ENCODE results near the gene DGKB. TPM values are rescaled to one million over a fixed set of nuclear protein-coding genes. Genes with fewer than 3 reads are reported as not detected.

The DGKB gene
- polyA plus RNA-seq, 4 donors, result 0.19 to 0.31 TPM; not detected in 2

DNA sequence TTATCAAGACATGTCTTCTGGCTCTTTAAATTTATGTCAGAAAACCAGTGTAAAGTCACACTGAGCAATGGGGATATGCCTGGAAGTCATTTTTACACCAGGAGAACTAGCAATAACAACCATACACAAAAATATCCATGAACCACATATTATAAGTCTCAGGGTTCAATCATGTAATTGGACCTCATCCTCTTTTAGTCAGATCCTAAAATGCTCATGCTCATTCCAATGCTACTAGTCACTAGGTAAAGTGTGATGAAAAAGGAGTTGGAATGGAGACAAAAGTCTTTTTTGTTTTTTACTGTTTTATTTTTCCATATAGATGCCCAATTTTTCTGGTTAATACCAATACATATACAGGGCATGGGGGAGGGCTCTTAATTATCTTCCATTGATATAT is 306.1 kb downstream of the DGKB start:
- Histone ChIP-seq H3K9me3 (ENCODE audit: control insufficient read depth in 2 of 2, insufficient read depth in 1 of 2, low read depth in 1 of 2, low read length in 1 of 2) (no peaks in the 10 kb centered on the region), H3K4me1 (ENCODE audit: control insufficient read depth in 3 of 3, insufficient read depth in 2 of 3, low read depth in 1 of 3, low read length in 2 of 3) (no peaks in the 10 kb centered on the region), H3K36me3 (ENCODE audit: control insufficient read depth in 3 of 3, insufficient read depth in 2 of 3, low read depth in 1 of 3, low read length in 3 of 3) (no peaks in the 10 kb centered on the region), H3K4me3 (ENCODE audit: low read depth in 1 of 3, low read length in 3 of 3) (no peak overlapping the region), H3K27ac (ENCODE audit: low read depth in 1 of 3, low read length in 2 of 3) (no peak overlapping the region), H3K27me3 (ENCODE audit: control insufficient read depth in 3 of 3, insufficient read depth in 3 of 3, low read length in 3 of 3) (no peaks in the 10 kb centered on the region)
- DNase-seq (no peak), FAIRE-seq (no peak)

DNA sequence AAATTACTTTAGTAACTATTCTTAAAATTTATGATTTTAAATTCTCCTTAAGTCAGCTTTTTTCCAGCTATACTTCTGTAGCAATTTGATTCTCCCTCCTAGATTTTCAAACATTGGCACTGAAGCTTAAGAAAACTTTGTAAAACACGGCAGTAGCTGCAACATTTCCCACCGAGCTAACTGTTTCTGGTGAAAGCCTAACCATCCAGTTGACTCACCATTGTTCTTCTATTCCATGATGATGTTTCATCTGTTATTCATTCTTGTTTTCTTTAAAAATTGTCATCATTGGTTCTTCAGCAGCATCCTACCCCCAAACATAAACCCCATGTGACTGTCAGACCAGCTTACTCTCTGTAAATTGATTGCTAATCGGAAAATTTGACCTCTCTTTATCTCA is 312.3 kb downstream of the DGKB start:
- DNase-seq (no peak), FAIRE-seq (no peak)
- Histone ChIP-seq H3K4me1 (ENCODE audit: control insufficient read depth in 3 of 3, insufficient read depth in 2 of 3, low read depth in 1 of 3, low read length in 2 of 3) (no peaks in the 10 kb centered on the region), H3K36me3 (ENCODE audit: control insufficient read depth in 3 of 3, insufficient read depth in 2 of 3, low read depth in 1 of 3, low read length in 3 of 3) (no peaks in the 10 kb centered on the region), H3K4me3 (ENCODE audit: low read depth in 1 of 3, low read length in 3 of 3) (no peak overlapping the region), H3K9me3 (ENCODE audit: control insufficient read depth in 2 of 2, insufficient read depth in 1 of 2, low read depth in 1 of 2, low read length in 1 of 2) (no peaks in the 10 kb centered on the region), H3K27ac (ENCODE audit: low read depth in 1 of 3, low read length in 2 of 3) (no peak overlapping the region), H3K27me3 (ENCODE audit: control insufficient read depth in 3 of 3, insufficient read depth in 3 of 3, low read length in 3 of 3) (no peaks in the 10 kb centered on the region)
- 78 to 88% (median 80%) methylated on average over 3 of the region's 3 CpGs for WGBS, 3 donors

DNA sequence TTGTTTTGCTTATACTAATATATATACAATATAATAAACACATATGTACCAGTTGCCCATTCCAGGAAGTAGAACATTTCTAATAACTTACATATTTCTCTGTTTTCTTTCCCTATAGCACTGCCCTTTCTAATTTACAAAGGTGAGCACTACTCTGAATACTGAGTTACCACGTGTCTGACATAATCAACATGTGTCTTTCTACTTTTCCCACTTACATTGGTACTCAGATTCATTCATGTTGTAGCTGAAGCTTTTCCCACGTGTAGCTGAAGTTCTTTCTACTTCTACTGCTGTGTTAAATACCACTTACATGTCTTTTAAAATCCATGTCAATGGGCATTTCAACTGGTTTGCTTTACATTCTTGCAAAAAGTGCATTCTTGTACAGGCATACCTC is 317.3 kb downstream of the DGKB start:
- DNase-seq, result no peak
- Histone ChIP-seq H3K4me3 (ENCODE audit: low read depth in 1 of 3, low read length in 3 of 3) (no peak overlapping the region), H3K36me3 (ENCODE audit: control insufficient read depth in 3 of 3, insufficient read depth in 2 of 3, low read depth in 1 of 3, low read length in 3 of 3) (no peaks in the 10 kb centered on the region), H3K27ac (ENCODE audit: low read depth in 1 of 3, low read length in 2 of 3) (no peak overlapping the region), H3K27me3 (ENCODE audit: control insufficient read depth in 3 of 3, insufficient read depth in 3 of 3, low read length in 3 of 3) (no peaks in the 10 kb centered on the region), H3K4me1 (ENCODE audit: control insufficient read depth in 3 of 3, insufficient read depth in 2 of 3, low read depth in 1 of 3, low read length in 2 of 3) (no peaks in the 10 kb centered on the region), H3K9me3 (ENCODE audit: control insufficient read depth in 2 of 2, insufficient read depth in 1 of 2, low read depth in 1 of 2, low read length in 1 of 2) (no peaks in the 10 kb centered on the region)
- no peak for FAIRE-seq
- WGBS, 3 donors, result 64 to 68% (median 66%) methylated on average over 2 of the region's 2 CpGs

DNA sequence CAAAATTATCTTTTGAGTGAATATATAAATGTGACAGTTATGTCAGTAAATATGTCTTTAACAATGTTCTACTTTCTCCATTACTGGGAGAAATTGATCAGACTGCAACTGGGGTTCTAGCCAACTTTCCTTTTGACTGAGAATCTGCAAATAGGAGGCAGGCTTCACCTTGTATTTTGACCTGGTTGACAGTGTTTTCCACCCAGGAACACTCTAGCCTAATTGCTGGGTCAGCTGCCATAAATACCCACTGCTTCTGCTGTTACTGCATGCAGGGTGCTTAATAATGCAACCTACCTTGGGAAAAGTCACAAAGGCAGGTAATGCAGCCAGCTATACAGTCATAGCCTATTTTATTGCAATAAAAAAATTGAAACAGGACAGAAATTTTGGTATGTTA is 319.0 kb downstream of the DGKB start:
- no peak for DNase-seq
- Histone ChIP-seq H3K4me3 (ENCODE audit: low read depth in 1 of 3, low read length in 3 of 3) (no peak overlapping the region), H3K9me3 (ENCODE audit: control insufficient read depth in 2 of 2, insufficient read depth in 1 of 2, low read depth in 1 of 2, low read length in 1 of 2) (no peaks in the 10 kb centered on the region), H3K27ac (ENCODE audit: low read depth in 1 of 3, low read length in 2 of 3) (no peak overlapping the region), H3K36me3 (ENCODE audit: control insufficient read depth in 3 of 3, insufficient read depth in 2 of 3, low read depth in 1 of 3, low read length in 3 of 3) (no peaks in the 10 kb centered on the region), H3K4me1 (ENCODE audit: control insufficient read depth in 3 of 3, insufficient read depth in 2 of 3, low read depth in 1 of 3, low read length in 2 of 3) (no peaks in the 10 kb centered on the region), H3K27me3 (ENCODE audit: control insufficient read depth in 3 of 3, insufficient read depth in 3 of 3, low read length in 3 of 3) (no peaks in the 10 kb centered on the region)
- no peak for FAIRE-seq

DNA sequence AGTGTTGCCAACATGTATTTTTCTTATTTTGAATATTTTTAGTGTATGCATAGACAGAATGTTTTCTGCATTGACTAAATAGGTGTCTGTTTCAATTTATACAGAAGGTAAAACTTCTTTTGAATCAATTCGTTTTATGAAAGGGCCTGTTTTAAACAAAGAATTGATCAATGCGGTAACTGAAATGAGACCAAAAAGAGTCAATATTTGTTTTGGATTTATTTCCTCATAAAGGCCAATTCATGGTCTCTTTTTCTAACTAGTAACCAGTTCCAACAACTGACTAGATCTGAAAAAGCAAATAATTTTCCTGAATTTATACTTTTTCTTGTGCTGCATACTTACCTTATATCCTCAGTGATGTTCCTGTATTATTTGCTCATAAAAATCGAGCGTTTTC is 320.5 kb downstream of the DGKB start:
- no peaks in the 10 kb centered on the region for H3K9me3 ChIP-seq (ENCODE audit: control insufficient read depth in 2 of 2, insufficient read depth in 1 of 2, low read depth in 1 of 2, low read length in 1 of 2)
- no peak for FAIRE-seq
- 30 to 66% (median 45%) methylated on average over 4 of the region's 4 CpGs for WGBS, 3 donors

DNA sequence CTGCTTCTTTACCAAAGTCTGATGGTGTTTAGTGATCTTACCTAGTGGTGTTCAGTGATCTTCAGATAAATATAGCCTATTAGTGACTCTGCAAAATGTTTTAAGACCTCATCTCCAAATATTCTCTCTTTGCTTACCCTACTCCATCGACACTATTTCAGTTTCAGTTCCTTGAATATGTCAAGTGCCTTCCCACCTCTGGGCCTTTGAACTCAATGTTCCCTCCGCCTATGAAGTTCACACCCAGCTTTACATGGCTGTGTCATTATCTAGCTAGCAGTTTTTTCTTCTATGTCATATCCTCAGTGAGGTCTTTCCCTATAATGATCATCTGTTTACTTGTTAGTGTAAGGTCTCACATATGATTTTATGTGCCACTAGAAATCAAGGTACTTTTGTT is 322.6 kb downstream of the DGKB start:
- Histone ChIP-seq H3K4me1 (ENCODE audit: control insufficient read depth in 3 of 3, insufficient read depth in 2 of 3, low read depth in 1 of 3, low read length in 2 of 3) (no peaks in the 10 kb centered on the region), H3K27me3 (ENCODE audit: control insufficient read depth in 3 of 3, insufficient read depth in 3 of 3, low read length in 3 of 3) (no peaks in the 10 kb centered on the region), H3K36me3 (ENCODE audit: control insufficient read depth in 3 of 3, insufficient read depth in 2 of 3, low read depth in 1 of 3, low read length in 3 of 3) (no peaks in the 10 kb centered on the region), H3K27ac (ENCODE audit: low read depth in 1 of 3, low read length in 2 of 3) (no peak overlapping the region), H3K9me3 (ENCODE audit: control insufficient read depth in 2 of 2, insufficient read depth in 1 of 2, low read depth in 1 of 2, low read length in 1 of 2) (no peaks in the 10 kb centered on the region), H3K4me3 (ENCODE audit: low read depth in 1 of 3, low read length in 3 of 3) (no peak overlapping the region)
- 22 to 47% (median 24%) methylated on average over 2 of the region's 2 CpGs for WGBS, 3 donors
- FAIRE-seq (no peak), DNase-seq (peak in 1 of 2 donors; percentile 51)

More for the DNA sequence above, 320.5 kb downstream of the DGKB start:
- DNase-seq, result no peak
- no peaks in the 10 kb centered on the region for H3K36me3 ChIP-seq (ENCODE audit: control insufficient read depth in 3 of 3, insufficient read depth in 2 of 3, low read depth in 1 of 3, low read length in 3 of 3)
- H3K27ac ChIP-seq (ENCODE audit: low read depth in 1 of 3, low read length in 2 of 3), result no peak overlapping the region
- H3K27me3 ChIP-seq (ENCODE audit: control insufficient read depth in 3 of 3, insufficient read depth in 3 of 3, low read length in 3 of 3), result no peaks in the 10 kb centered on the region
- no peaks in the 10 kb centered on the region for H3K4me1 ChIP-seq (ENCODE audit: control insufficient read depth in 3 of 3, insufficient read depth in 2 of 3, low read depth in 1 of 3, low read length in 2 of 3)
- H3K4me3 ChIP-seq (ENCODE audit: low read depth in 1 of 3, low read length in 3 of 3), result no peak overlapping the region

DNA sequence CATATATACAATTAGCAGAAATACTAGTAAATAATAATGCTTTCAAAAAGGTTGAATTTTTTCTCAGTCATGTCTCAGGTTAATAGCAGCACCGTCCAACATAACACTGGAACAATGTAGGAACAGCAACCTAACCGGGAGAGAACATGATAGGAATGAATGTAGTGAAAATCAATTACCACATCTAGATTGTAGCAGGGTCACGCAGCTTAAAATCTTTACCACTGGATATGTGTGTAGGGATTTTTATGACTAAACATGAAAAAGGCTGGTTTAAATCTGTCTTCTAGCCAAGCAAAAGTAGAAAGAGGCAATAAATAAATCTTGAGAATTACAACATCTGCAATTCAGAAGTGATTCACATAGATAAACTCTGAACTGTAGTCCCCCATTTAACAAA is 326.0 kb downstream of the DGKB start:
- no peak for FAIRE-seq
- DNase-seq, result no peak
- H3K27me3 ChIP-seq (ENCODE audit: control insufficient read depth in 3 of 3, insufficient read depth in 3 of 3, low read length in 3 of 3), result no peaks in the 10 kb centered on the region
- no peaks in the 10 kb centered on the region for H3K9me3 ChIP-seq (ENCODE audit: control insufficient read depth in 2 of 2, insufficient read depth in 1 of 2, low read depth in 1 of 2, low read length in 1 of 2)
- no peak overlapping the region for H3K27ac ChIP-seq (ENCODE audit: low read depth in 1 of 3, low read length in 2 of 3)
- no peak overlapping the region for H3K4me3 ChIP-seq (ENCODE audit: low read depth in 1 of 3, low read length in 3 of 3)
- no peaks in the 10 kb centered on the region for H3K4me1 ChIP-seq (ENCODE audit: control insufficient read depth in 3 of 3, insufficient read depth in 2 of 3, low read depth in 1 of 3, low read length in 2 of 3)
- WGBS, 3 donors, result 71 to 81% (median 78%) methylated on average over 3 of the region's 3 CpGs
- H3K36me3 ChIP-seq (ENCODE audit: control insufficient read depth in 3 of 3, insufficient read depth in 2 of 3, low read depth in 1 of 3, low read length in 3 of 3), result no peaks in the 10 kb centered on the region

DNA sequence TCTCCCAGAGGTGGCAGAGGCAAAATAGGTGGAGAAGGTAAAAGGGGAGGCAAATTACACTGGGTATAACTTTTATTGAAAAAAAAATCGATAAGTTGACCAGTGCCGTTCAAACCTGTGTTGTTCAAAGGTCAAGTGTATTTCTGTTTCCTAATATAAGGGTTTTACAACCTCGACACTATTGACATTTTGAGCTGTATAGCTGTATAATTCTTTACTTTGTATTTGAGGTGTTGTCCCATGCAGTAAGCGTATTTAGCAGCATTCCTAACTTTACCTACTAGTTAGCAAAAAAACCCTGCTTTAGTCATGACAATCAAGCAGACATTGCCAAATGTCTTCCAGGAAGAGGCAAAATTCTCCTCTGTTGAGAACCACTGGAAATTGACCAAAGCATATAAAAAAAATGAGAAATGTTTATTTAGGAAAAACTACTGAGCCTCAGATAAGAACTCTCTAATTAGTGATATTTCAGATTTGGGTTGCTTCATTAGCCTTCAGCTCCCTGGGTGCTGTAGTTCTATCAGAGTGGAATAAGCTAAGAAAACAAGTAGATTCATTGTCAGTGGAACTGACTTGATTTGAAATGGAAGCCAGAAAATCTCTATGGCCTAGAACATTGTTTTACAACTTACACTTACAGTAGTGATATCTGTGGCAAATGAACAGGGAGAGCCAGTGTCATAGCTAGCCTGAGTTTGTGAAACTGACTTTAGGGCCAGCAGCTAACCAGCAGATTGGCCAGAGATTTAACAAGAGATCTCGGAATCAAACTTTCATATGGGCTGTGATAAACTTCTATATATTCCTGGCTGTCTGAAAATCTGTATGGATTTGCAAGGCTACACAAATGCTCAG is 331.6 kb downstream of the DGKB start:
- FAIRE-seq, result no peak
- no peaks in the 10 kb centered on the region for H3K9me3 ChIP-seq (ENCODE audit: control insufficient read depth in 2 of 2, insufficient read depth in 1 of 2, low read depth in 1 of 2, low read length in 1 of 2)

DNA sequence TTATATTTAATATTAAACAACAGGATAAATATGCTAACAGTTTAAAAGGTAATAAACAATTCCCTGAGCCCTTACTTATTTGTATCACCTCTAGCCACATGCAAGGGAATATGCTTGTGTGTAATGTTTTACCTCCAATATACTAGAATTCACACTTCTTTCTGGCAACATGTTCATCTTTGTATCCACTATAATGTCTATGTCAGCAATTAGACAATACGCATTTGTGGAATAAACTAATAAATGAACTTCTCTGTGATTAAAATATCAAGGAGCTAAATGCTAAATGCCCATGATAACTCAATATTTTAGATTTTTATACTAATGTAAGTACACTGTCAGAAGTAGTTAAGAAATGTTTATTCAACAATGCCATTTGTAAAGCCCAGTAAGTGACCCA is 350.5 kb downstream of the DGKB start:
- H3K27me3 ChIP-seq (ENCODE audit: control insufficient read depth in 3 of 3, insufficient read depth in 3 of 3, low read length in 3 of 3), result no peaks in the 10 kb centered on the region
- H3K4me1 ChIP-seq (ENCODE audit: control insufficient read depth in 3 of 3, insufficient read depth in 2 of 3, low read depth in 1 of 3, low read length in 2 of 3), result no peaks in the 10 kb centered on the region
- 88 to 92% (median 89%) methylated on average over 1 of the region's 1 CpG for WGBS, 3 donors

More for the DNA sequence above, 331.6 kb downstream of the DGKB start:
- no peak overlapping the region for H3K4me3 ChIP-seq (ENCODE audit: low read depth in 1 of 3, low read length in 3 of 3)
- WGBS, 3 donors, result 27 to 67% (median 40%) methylated on average over 5 of the region's 5 CpGs
- DNase-seq, result peak in 1 of 2 donors; percentile 22
- no peaks in the 10 kb centered on the region for H3K4me1 ChIP-seq (ENCODE audit: control insufficient read depth in 3 of 3, insufficient read depth in 2 of 3, low read depth in 1 of 3, low read length in 2 of 3)
- no peak overlapping the region for H3K27ac ChIP-seq (ENCODE audit: low read depth in 1 of 3, low read length in 2 of 3)
- no peaks in the 10 kb centered on the region for H3K27me3 ChIP-seq (ENCODE audit: control insufficient read depth in 3 of 3, insufficient read depth in 3 of 3, low read length in 3 of 3)
- no peaks in the 10 kb centered on the region for H3K36me3 ChIP-seq (ENCODE audit: control insufficient read depth in 3 of 3, insufficient read depth in 2 of 3, low read depth in 1 of 3, low read length in 3 of 3)

More for the DNA sequence above, 350.5 kb downstream of the DGKB start:
- no peaks in the 10 kb centered on the region for H3K9me3 ChIP-seq (ENCODE audit: control insufficient read depth in 2 of 2, insufficient read depth in 1 of 2, low read depth in 1 of 2, low read length in 1 of 2)
- FAIRE-seq, result no peak
- H3K36me3 ChIP-seq (ENCODE audit: control insufficient read depth in 3 of 3, insufficient read depth in 2 of 3, low read depth in 1 of 3, low read length in 3 of 3), result no peaks in the 10 kb centered on the region
- no peak overlapping the region for H3K27ac ChIP-seq (ENCODE audit: low read depth in 1 of 3, low read length in 2 of 3)
- no peak for DNase-seq
- no peak overlapping the region for H3K4me3 ChIP-seq (ENCODE audit: low read depth in 1 of 3, low read length in 3 of 3)
